ENCODE data around the gene BCAS3.
"Not testable (repeated sequence)": the region's sequence is repeated elsewhere in the genome, so short reads cannot be mapped to it uniquely, and the experiment has no call there.

Gene BCAS3

DNA sequence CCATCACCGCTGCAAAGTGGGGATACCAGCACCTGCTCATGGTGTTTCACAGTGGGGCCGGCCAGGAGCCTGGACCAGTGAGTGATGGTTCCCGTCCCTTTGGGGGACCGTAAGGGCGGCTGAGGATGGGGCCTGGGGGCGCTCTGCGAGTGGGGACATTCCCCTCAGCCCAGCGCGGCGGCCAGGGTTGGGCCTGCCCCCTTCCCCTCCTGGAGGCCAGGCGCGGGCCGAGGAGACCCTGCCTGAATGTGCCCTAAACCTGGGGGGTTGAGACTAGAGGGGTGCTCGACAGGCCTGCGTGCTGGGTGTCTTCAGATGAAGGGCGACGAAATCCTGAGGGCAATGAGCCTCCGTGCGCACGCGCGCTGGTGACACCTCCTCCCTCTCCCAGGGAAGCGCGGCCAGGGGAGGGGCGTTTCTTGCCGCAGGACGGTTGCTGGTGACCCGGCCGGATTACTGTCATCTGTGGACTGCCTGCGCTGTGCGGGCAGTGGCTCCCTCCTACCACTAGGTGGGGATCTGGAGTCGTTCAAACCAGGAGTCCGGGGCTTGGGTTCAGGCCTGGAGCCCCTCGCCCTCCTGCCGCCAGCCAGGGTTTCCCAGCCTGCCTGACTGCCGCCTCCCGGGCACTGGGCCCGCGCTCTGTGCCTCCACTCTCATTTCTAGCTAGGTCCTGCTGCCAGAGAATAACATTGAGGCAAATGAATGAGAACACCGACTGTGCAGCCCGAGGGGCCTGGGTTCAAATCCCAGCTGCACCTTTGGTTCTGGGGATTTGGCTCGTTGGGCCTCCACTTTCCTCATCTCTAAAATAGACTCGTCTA, 739.1 kb downstream of the BCAS3 start:
- no peak for DNase-seq (ENCODE audit: low read depth, low spot score)

DNA sequence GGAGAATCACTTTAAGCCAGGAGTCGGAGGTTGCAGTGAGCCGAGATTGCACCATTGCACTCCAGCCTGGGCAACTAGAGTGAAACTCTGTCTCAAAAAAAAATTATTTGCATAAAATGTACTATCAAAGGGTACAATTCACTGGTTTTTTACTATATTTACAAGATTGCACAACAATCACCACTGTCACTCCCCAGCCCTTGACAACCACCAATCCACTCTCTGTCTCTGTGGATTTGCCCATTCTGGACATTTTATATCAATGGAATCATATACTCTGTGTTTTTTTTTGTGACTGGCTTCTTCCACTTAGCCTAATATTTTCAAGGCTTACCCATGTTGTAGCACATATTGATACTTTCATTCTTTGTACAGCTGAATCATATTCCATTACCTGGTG, 740.8 kb downstream of the BCAS3 start:
- DNase-seq (ENCODE audit: low read depth, low spot score), result no peak

DNA sequence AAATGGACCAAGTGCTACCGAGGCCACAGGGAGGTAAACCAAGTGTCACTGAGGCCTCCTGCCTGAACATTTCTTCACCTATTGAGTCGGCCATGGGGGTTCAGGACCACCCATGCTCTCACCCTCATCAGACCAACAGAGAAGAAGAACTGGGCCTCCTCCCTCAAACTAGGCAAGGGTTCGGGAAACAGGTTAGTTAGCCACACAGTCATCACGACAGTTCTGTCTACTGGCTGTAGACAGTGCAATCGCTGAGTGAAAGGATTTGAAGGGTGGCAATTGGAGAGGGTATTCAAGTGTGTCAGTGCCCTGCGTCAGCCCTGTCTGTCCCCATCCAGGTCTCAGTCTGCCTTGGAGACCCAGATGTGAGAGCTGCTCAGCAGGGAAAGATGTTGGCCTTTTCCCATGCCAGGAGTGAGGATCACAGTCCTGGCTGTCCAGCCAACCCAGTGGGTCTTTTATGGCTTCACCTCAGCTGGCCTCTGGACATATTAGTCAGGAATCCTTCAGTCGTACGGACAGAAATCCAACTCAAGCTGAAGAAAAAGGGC, 741.9 kb downstream of the BCAS3 start:
- no peak for DNase-seq (ENCODE audit: low read depth, low spot score)

DNA sequence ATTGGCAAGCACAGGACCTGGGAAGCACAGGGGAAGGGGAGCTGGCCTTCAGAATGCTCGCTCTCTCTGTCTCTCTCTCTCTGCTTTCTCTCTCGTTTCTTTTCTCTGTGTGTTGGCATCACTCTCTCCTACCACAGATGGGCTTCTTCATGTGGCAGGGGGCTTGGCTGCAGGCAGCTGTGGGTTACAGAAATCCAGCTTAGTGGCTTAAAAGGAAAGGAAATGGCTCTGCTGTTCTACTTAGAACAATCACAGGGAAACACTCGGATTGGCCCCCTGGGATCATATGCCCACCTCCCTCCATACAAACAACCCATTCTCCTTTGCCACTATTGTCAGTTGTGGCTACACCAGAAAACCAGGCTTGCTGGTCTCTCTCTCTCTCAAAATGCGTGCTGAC, 742.4 kb downstream of the BCAS3 start:
- no peak for DNase-seq (ENCODE audit: low read depth, low spot score)

DNA sequence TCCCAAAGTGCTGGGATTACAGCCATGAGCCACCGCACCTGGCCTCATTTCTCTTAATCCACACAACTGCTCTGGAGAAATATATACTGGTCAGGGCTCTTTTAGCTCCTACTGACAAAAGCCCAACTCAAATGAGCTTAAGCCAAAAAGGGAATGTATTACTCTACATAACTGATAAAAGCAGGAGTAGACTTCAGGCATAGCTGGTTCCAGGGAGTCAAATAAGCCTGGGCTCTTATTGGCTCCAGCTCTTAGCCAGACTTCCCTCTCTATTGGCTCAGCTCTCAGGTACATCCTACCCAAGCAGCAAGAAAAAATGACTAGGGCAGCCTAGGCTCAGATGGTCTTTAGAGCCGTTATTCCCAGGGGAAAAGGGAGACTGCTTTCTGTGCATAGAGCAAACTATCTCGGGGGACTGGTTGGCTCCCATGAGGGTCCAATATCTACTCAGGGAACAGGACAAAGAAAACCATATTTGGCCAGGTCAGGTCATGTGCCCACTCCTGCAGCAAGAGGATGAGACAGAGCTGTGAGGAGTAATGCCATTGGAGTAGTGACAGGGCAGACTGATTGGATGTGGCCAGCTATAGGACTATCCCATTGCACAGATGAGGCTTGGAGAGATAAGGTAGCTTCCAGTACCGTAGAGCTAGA, 743.2 kb downstream of the BCAS3 start:
- DNase-seq (ENCODE audit: low read depth, low spot score), result no peak

DNA sequence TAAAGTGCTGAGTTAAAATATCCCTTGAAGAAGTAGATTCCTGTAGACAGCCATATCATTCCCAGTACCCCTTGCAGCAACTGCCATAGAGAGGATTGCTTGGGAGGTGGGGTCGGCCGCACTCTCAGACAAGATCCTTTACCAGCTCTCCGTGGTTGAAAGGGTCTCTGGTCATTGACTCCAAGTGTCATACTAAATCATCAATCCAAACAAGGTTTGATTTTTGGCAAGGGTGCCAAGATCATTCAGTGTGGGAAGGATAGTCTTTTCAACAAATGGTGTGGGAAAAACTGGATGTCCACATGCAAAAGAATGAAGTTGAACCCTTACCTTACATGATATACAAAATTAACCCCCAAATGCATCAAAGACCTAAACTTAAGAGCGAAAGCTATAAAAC, 743.8 kb downstream of the BCAS3 start:
- DNase-seq (ENCODE audit: low read depth, low spot score), result no peak

DNA sequence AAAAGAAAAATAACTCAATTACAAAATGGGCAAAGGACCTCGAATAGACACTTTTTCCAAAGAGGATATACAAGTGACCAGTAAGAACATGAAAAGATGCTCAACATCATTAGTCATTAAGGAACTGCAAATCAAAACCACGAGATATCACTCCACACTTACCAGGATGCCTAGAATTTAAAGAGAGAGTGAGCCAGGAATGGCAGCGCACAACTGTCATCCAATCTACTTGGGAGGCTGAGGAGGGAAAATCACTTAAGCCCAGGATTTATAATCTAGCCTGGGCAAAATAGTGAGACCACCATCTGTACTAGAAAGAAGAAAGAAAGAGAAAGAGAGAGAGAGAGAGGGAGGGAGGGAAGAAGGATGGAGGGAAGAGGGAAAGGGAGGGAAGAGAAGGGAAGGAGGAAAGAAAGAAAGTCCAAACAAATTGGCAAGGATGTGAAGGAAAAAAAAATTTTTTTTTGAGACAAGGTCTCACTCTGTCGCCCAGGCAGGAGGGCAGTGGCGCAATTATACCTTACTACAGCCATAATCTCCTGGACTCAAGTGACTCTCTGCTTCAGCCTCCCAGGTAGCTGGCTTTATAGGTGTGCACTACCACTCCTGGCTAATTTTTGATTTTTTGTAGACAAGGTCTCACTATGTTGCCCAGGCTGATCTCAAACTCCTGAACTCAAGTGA, 744.6 kb downstream of the BCAS3 start:
- no peak for DNase-seq (ENCODE audit: low read depth, low spot score)

DNA sequence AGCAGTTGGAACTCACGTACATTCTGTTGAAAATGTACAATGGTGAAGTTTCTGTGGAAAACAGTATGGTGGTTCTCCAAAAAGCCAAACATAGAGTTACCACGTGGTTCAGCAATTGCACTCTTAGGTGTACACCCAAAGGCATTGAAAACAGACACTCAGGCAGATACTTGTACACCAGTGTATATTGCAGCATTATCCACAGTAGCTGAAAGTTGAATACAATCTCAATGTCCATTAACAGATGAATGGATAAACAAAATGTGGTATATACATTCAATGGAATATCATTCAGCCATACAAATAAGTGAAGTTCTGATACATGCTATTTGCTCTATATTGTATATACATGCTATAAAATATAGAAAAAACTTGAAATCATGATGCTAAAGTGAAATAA, 745.2 kb downstream of the BCAS3 start:
- no peak for DNase-seq (ENCODE audit: low read depth, low spot score)

DNA sequence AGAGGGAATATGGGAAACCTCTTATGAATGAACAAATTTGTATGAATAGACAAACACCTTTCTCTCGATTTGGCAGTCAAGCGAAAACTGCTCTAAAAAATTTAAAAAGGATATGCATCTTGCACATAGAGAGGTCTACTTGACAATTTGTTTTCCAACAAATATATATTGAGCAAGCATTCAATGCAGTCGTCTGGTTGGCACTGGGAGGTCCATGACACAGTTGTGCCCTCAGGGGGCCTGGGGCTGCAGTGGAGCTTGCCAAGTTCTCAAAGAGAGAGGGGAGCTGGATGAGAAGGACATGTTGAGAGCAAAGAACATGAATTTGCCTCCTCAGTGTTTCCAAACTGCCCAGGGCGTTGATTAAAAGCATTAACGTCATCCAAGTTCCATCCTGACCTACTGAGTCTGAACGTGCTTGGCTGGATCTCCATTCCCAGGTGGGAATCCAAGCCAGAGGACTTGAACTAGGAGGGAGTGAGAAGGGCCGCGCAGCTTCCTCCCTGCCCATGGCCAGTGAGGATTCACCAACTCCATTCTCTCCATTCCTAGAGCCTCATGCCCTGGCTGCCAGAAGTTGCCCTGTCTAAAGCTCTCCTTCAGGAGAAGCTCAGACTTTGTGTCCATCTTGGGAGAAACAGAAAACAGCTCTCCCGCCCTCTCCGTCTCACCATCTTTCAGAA, 746.5 kb downstream of the BCAS3 start:
- no peak for DNase-seq (ENCODE audit: low read depth, low spot score)

DNA sequence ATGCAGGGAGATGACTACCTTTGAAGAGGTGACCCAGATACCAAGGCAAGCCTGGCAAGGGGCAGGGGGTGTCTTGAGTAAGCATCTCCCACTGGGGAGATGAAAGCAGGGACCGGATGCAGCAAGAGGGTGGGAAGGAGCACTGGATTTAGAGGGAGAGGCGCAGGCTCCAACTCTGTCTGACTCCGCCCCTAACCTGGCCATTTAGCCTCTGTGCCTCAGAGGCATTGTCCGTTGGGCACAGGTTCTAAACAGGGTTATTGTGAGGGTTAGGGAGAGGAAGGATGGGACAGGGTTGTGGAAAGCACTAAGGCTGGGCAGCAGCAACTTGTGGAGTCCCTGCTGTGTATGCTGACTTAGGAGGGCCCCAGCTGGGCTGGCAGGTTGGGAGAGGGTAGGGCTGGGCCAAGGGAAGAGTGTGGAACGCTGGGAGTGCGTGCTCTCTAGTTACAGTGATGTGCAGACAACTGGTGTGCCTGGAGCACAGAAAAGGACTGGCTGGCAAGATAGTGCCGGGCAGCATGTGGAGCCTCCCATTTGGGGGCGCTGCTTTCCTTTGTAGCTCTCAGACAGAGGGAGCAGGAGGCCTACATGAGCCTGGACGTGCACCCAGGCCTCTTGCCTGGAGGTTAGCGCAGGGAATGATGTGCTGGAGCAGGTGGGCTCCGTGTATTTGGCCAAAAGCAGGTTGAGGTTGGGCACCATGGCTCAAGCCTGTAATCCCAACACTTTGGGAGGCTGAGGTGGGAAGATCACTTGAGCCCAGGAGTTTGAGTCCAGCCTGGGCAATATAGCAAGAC, 748.2 kb downstream of the BCAS3 start:
- DNase-seq (ENCODE audit: low read depth, low spot score), result no peak

DNA sequence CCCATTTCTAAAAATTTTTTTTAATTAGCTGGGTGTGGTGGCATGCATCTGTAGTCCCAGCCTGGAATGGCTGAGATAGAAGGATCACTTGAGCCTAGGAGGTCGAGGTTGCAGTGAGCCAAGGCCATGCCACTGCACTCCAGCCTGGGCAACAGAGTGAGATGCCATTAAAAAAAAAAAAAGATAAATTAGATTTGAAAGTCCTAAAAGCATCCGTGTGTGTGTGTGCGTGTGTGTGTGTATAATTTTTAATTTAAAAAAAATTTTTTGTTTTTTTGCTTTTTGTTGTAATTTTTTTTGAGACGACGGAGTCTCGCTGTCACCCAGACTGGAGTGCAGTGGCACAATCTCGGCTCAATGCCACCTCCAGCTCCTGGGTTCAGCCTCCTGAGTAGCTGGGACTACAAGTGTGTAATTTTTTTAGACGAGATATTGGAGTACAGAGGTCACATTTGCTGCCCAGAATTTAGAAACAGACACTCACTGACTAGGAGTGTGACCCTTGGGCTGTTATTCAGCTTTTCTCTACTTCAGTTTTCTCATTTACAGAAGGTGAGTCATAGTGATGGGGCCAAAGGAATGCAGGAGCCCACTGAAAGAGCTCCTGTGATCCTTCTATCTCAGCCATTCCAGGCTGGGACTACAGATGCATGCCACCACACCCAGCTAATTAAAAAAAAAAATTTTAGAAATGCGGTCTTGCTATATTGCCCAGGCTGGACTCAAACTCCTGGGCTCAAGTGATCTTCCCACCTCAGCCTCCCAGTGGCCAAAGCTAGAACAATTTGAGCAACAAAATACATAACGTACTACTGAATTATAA, 749.0 kb downstream of the BCAS3 start:
- no peak for DNase-seq (ENCODE audit: low read depth, low spot score)

DNA sequence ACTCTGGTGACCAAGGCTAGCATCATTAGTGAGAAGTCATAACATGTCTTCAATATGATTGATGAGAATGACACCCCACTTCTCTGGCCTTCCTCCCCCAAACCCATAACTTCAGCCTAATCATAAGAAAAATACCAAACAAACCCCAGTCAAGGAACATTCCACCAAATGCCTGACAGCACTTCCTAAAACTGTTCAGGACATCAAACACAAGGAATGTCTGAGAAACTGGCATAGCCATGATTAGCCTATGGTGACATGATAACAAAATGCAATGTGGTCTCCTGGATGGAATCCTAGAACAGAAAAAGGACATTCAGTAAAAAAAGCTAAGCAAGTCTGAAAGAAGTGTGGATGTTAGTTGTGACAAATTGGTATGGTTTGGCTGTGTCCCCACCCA, 749.9 kb downstream of the BCAS3 start:
- no peak for DNase-seq (ENCODE audit: low read depth, low spot score)

DNA sequence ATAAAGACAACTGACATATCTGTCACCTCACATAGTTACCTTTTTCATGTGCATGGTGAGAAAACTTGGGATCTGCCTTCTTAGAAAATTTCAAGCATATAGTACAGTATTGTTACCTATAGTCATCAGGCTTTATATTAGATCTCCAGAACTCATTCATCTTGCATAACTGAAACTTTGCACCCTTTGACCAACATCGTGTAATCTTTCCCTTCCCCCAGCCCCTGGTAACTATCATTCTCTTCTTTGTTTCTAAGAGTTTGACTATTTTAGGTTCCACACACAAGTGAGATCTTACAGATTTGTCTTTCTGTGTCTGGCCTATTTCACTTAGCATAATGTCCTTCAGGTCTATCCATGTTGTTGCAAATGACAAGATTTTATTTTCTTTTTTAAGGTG, 751.6 kb downstream of the BCAS3 start:
- no peak for DNase-seq (ENCODE audit: low read depth, low spot score)

DNA sequence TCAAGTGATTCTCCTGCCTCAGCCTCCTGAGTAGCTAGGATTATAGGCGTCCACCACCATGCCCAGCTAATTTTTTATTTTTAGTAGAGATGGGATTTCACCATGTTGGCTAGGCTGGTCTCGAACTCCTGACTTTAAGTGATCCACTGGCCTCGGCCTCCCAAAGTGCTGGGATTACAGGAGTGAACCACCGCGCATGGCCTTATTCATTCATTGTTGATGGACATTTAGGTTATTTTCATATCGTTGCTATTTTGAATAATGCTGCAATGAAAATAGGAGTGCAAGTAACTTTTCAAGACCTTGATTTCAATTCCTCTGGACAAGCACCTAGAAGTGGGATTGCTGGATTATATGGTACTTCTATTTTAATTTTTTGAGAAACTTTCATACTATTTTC, 752.2 kb downstream of the BCAS3 start:
- DNase-seq (ENCODE audit: low read depth, low spot score), result not testable (repeated sequence)

DNA sequence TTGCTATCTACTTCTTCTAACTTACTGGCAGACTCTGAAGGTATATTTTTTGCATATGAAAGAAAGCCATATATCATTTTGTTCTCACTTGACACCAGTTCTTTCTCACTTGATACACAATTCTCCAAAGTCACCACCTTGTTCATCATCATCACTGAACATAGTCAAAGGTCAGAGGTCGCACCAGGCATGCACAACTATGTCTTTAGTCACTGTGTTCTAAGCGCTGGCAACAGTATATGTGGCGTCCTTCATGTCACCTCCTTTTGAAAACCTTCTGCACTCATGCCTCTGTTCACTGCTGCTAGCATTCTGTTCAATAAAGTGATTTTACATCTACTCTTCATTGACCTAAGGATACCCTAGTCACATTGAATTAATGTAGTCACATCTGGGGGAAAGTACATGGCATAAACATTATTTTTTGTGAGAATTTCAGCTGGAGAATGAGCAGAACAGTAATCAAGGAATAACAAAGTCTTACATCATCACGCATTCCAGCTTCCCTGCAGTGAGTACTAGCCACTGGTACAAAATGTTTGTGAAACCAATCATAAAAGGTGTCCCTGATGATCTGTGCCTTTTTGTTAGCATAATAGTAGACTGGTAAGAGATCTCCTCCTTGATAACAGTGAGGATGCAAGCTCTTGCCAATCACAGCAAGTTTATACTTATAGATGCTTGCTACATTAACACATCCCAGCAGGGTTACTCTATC, 754.1 kb downstream of the BCAS3 start:
- DNase-seq (ENCODE audit: low read depth, low spot score), result no peak

DNA sequence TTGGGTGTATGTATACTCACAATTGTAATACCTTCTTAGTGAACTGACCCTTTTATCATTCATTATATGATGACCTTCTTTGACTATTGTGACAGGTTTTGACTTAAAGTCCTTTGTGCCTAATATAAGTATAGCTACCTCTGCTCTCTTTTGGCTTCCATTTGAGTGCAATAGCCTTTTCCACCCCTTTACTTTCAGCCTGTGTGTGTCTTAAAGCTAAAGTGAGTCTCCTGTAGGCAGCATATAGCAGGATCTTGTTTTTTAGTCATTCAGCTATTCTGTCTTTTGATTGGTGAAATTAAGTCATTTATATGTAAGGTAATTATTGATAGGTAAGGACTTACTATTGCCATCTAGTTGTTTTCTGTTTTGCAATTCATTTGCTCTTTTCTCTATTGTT, 758.6 kb downstream of the BCAS3 start:
- DNase-seq (ENCODE audit: low read depth, low spot score), result no peak

DNA sequence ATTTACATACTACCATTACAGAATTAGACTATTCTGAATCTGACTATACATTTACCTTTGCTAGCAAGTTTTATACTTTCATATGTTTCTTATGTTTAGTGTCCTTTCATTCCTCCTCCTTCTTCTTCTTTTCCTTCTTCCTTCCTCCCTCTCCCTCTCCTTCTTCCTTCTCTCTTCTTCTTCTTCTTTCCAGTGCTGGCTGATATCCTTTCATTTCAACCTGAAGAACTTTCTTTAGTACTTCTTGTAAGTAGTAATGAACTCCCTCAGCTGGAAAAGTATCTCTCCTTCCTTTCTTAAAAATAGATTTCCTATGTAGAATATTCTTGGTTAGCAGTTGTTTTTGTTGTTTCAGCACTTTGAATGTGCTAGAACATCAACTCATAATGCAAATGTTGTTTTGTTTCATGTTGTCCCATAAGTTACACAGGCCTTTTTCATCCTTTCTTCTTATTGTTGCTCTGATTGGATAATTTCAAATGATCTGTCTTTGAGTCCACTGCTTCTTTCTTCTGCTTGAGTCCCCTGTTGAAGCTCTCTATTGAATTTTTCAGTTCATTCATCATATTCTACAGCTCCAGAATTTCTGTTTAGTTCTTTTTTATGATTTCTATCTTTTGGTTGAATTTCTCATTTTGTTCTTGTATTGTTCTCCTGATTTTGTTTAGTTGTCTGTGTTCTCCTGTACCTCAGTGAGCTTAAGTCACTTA, 759.5 kb downstream of the BCAS3 start:
- no peak for DNase-seq (ENCODE audit: low read depth, low spot score)

DNA sequence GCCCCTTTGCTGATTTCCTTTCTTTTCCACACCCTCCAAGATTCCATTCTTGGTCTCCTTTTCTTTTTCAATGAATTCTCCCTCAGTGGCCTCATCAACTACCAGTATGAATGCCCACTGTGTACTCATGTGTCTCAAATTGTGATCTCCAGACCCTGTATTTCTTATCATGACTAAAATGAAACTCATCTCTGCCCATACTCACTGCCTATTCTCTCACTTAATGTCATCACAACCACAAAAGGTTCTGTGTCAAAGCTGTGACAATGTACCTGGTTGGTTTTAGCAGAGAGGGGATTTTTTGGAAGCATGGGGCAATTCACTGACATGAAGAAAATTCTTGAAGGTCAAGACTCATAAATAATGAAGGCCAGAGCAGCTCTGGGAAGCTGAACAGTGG, 763.0 kb downstream of the BCAS3 start:
- DNase-seq (ENCODE audit: low read depth, low spot score), result no peak

DNA sequence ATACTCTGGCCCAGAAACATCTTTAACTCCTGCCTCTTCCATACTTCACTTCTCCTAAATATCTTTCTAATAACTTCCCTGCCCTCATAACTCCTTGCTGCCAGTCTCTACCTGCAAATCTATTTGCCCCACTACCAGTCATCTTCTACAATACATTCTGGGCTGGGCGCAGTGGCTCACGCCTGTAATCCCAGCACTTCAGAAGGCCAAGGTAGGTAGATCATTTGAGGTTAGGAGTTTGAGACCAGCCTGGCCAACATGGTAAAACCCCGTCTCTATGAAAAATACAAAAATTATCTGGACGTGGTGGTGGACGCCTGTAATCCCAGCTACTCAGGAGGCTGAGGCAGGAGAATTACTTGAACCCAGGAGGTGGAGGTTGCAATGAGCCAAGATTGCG, 763.9 kb downstream of the BCAS3 start:
- DNase-seq (ENCODE audit: low read depth, low spot score), result not testable (repeated sequence)

Data from brain pericyte (primary cell).